K562 (cell line): ENCODE measurements around the gene GBF1. TPM values are rescaled to one million over a fixed set of nuclear protein-coding genes. Genes with fewer than 3 reads are reported as not detected.

ENCODE experiments used
- ATF3 ChIP-seq, 2 experiments: fragments of 450-650 bp in 1 of 2; sonication (generic) in 1 of 2; formaldehyde crosslinking in 1 of 2; IDR thresholded peaks in 1 of 2; conservative IDR thresholded peaks in 1 of 2; 2 replicates each; pipeline versions ENCODE4 v1.6.1 to v1.8.1; 2016 to 2023; ENCODE audit warnings: mild to moderate bottlenecking in 2 of 2, moderate library complexity in 2 of 2, inconsistent platforms in 1 of 2, missing genetic modification reagents in 1 of 2
- BRD4 ChIP-seq: fragments of 200-600 bp; sonication (generic); IDR thresholded peaks from 2 replicates; pipeline ENCODE4 v1.6.1; 2017; ENCODE audit warnings: inconsistent platforms
- MECOM ChIP-seq: fragments of 250-450 bp; sonication (Bioruptor Pico); IDR thresholded peaks from 2 replicates; pipeline ENCODE4 v1.8.0; 2022; ENCODE audit warnings: inconsistent platforms
- MGA ChIP-seq: fragments of 450-650 bp; IDR thresholded peaks from 2 replicates; pipeline ENCODE4 v1.6.1; 2016; ENCODE audit warnings: mild to moderate bottlenecking, moderate library complexity
- NR1H2 ChIP-seq: sonication (generic); formaldehyde crosslinking; IDR thresholded peaks from 2 replicates; pipeline ENCODE4 v1.4.0; 2020; ENCODE audit warnings: mild to moderate bottlenecking, missing genetic modification reagents
- PCBP1 ChIP-seq: fragments of 200-400 bp; formaldehyde crosslinking; IDR thresholded peaks from 2 replicates; pipeline ENCODE4 v1.6.1; 2018; ENCODE audit warnings: mild to moderate bottlenecking, low read depth, low read length; ENCODE audit not compliant: poor library complexity, severe bottlenecking
- SREBF1 ChIP-seq: fragments of 150-350 bp; IDR thresholded peaks from 2 replicates; pipeline ENCODE4 v1.6.1; 2014; ENCODE audit warnings: antibody characterized with exemption, low read depth, low read length, borderline replicate concordance
- STAG1 ChIP-seq: sonication (generic); formaldehyde crosslinking; IDR thresholded peaks from 2 replicates; pipeline ENCODE4 v1.5.0; 2020; ENCODE audit warnings: missing genetic modification reagents, borderline replicate concordance
- TBL1XR1 ChIP-seq, 2 experiments: IDR thresholded peaks; 2 replicates each; pipeline ENCODE4 v1.6.1; 2012; ENCODE audit warnings: improper control_type of control experiment in 2 of 2, low read length in 2 of 2, mild to moderate bottlenecking in 1 of 2
- ZC3H8 ChIP-seq: fragments of 450-650 bp; IDR thresholded peaks from 2 replicates; pipeline ENCODE4 v1.6.1; 2017
- ZNF717 ChIP-seq: fragments of 250-450 bp; sonication (Bioruptor Pico); IDR thresholded peaks from 2 replicates; pipeline ENCODE4 v1.5.0; 2021
- polyA plus RNA-seq, 8 experiments: library from polyadenylated mRNA; depleted of rRNA in 4 of 8; stranded (reverse) in 5 of 8; unstranded in 3 of 8; fragments of >200 nt; fragmentation: Nextera tagmentation in 2 of 8; fragmentation: Illumina TruSeq in 1 of 8; extraction: Ambion mirVana in 2 of 8; extraction: Trizol in 1 of 8; gene quantifications; 2 replicates each; pipeline versions ENCODE4 v1.2.1 to v1.2.3, GENCODE V29; 2011 to 2014; ENCODE audit warnings: inconsistent platforms in 1 of 8, missing spikeins in 1 of 8
- total RNA-seq, 7 experiments: library from RNA; depleted of rRNA in 6 of 7; stranded (reverse); fragments of >200 nt in 6 of 7; fragmentation: Illumina TruSeq in 2 of 7; extraction: Trizol in 2 of 7; gene quantifications; 2 replicates each; pipeline versions ENCODE4 v1.2.1 to v1.2.3, GENCODE V29; 2011 to 2021; ENCODE audit warnings: low replicate concordance in 1 of 7
- TF ChIP-seq, protein P1 (sequence below): fragments of 450-650 bp; conservative IDR thresholded peaks from 2 replicates; pipeline ENCODE4 v1.6.1; 2016; ENCODE audit warnings: missing genetic modification characterization, low read depth, mild to moderate bottlenecking, control low read depth, missing compliant biosample characterization

GBF1 gene
- total and polyA plus RNA-seq, 9 of the 15 experiments (the other 6 are each of a cell fraction or from before 2014, with no cell fraction given): 0.69 to 28.0 (median 10.3) TPM

DNA sequence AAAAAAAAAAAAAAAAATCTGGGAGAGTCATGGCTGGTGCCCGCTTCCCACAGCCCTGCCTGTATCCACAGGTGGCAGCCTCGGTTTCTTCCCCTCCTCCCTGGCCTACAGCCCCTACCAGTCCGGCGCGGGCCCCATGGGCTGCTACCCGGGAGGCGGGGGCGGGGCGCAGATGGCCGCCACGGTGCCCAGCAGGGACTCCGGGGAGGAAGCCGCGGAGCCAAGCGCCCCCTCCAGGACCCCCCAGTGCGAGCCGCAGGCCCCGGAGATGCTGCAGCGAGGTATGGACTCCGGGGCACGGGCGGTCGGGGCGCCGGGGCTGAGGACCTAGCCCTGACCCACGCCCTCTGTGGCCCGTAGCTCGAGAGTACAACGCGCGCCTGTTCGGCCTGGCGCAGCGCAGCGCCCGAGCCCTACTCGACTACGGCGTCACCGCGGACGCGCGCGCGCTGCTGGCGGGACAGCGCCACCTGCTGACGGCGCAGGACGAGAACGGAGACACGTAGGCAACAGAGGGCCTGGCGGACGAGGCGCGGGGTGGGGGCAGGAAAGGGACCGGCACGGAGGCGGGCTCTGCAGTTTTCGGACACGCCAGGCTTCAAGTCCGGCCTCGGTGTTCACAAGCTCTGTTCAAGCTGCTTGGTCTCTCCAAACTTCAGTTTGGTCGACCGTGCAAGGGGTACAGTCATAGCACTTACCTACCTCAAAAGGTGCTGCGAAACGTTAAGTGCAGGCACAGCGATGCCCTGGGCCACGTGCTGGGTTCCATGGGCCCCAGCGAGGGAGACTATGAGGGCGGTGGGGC, 154.1 kb downstream of the GBF1 start (continued):
- TF ChIP-seq, protein P1, sequence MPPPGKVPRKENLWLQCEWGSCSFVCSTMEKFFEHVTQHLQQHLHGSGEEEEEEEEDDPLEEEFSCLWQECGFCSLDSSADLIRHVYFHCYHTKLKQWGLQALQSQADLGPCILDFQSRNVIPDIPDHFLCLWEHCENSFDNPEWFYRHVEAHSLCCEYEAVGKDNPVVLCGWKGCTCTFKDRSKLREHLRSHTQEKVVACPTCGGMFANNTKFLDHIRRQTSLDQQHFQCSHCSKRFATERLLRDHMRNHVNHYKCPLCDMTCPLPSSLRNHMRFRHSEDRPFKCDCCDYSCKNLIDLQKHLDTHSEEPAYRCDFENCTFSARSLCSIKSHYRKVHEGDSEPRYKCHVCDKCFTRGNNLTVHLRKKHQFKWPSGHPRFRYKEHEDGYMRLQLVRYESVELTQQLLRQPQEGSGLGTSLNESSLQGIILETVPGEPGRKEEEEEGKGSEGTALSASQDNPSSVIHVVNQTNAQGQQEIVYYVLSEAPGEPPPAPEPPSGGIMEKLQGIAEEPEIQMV (tag): no peak
- TF ChIP-seq MECOM (CRISPR knock-in tag) (no peak), BRD4 (no peak), ATF3 (IDR thresholded peaks at IDR 0.05) (no peak), ATF3 (CRISPR knock-in tag; conservative IDR thresholded peaks at IDR 0.05) (no peak), TBL1XR1 (IDR thresholded peaks at IDR 0.05; ENCODE audit: low read length in 2 of 2) (no peak), SREBF1 (no peak), PCBP1 (no peak), ZC3H8 (no peak), NR1H2 (CRISPR knock-in tag) (0 out of 2 replicates have a peak, but pooled peaks have one; percentile 44), MGA (peak; percentile 62), ZNF717 (no peak), STAG1 (peak; percentile 44; the same call in 1 of the 2 replicates)
